Hematopoietic multipotent progenitor cell treated with erythropoietin and hydrocortisone succinate and interleukin-3 and kit ligand, for 6 days (in vitro differentiated cells): ENCODE measurements around the gene CHP2.
A peak's percentile ranks its signal among the peaks of the same experiment; 100 is the strongest.
"Not testable (repeated sequence)": the region's sequence is repeated elsewhere in the genome, so short reads cannot be mapped to it uniquely, and the experiment has no call there.

Experiments used
- DNase-seq: peaks from one replicate; pipeline ENCODE4 v3.0.0-alpha.2; 2015

The CHP2 gene

DNA sequence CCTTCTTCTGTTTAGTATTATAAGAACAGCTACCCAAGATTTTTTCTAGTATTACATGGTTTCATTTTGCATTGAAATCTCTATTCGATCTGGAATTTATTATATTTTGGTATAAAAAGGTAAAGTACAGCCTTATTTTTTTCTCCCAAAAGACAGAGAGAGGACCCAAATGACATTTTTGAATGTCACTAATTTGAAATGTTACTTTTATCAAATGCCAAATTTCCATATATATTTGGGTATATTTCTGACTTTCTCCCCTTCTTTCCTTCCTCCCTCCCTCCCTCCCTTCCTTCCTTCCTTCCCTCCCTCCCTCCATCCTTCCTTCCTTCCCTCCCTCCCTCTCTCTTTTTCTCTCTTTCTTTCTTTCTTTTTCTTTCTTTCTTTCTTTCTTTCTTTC is 6.2 kb upstream of the CHP2 start:
- no peak for DNase-seq

DNA sequence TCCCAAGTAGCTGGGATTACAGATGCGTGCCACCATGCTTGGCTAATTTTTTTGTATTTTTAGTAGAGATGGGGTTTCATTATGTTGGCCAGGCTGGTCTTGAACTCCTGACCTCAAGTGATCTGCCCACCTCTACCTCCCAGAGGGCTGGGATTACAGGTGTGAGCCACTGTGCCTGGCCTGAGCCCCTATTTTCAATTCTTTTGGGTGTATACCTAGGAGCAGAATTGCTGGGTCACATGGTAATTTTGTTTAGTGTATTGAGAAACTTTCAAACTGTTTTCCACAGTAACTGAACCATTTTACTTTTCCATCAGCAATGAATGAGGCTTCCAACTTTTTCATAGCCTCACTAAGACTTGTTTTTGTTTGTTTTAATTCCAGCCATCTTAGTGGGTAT is 3.8 kb upstream of the CHP2 start:
- not testable (repeated sequence) for DNase-seq

DNA sequence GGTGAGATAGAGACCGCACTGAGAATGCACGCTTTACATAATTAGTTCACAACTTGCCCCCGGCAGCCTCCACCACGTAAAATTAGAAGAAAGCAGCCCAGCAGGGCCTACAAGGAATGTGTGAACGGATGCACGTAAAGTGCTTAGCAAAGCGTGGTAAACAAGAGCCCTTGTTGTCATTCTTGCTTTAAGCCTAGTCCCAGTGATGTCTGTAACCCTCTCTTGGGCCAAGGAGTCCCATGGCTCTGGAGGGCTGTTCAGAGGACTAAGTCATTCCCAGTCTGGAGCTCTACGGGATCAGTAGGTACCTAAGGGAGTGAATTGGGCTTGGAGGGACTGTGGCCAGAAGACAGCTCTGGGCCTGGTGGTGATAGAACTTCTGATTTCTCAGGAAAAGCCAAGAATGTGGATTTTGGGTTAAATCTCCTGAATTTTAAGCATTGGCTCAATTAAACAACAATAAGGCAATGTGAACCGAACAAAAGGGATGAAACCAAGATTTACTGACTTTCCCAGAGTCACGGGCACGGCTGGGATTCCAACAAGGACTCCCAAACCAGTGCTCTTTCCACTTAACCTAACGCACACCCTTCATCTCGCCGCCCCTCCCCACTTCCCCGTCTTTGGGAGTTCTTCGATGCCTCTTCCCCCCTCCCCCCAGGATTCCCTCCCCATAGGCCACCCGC is 775 bp upstream of the CHP2 start:
- no peak for DNase-seq

DNA sequence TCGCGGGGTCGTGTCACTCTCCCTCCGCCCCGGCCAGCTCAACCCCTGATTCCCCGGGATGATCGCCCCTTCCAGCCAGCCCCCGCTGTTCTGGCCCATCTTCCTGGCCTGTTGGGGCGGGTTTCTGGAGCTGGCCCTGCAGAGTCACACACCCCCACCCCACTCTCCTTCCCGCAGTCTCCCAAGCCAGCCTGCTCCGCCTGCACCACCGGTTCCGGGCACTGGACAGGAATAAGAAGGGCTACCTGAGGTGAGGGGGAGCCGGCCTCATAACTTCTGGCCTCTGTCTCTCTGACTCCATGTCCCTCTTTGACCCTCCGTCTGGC is 621 bp downstream of the CHP2 start:
- no peak for DNase-seq

DNA sequence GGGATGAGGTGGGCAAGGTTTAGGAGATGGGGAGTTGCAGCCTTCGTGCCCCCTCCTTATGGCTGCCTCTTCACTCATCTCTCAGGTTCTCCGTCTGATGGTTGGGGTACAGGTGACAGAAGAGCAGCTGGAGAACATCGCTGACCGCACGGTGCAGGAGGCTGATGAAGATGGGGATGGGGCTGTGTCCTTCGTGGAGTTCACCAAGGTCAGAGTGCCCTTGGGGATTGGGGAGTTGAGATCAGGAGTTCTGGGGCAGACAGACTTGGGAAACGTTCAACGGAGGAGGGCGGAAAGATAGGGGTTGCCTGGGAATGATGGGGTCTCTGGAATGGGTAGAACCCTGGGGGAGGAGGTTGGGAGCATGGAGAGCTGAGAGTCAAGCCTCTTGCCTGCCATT is 2.3 kb downstream of the CHP2 start:
- DNase-seq: no peak

DNA sequence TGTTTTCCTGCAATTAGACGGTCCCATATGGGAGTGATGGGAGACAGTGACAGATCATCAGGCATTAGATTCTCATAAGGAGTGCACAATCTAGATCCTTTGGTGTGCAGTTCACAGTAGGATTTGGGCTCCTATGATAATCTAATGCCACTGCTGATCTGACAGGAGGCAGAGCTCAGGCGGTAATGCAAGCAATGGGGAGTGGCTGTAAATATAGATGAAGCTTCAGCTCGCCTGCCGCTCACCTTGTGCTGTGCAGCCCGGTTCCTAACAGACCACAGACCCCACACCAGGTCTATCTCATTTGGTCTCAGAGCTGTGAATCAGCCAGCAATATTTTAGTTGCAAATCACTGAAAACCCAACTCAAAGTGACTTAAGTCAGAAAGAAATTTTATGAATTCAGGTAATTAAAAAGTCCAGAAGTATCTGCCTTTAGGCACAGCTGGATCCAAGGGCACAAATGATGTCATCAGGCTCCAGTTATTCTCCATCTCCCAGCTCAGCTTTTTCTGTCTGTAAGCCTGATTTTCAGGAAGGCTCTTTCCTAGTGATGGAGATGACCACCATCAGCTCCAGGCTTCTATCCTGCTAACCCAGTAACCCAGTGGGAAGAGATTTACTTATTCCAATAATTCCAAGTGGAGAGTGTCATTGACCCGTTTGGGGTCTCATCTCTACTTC is 3.3 kb downstream of the CHP2 start:
- DNase-seq: no peak

DNA sequence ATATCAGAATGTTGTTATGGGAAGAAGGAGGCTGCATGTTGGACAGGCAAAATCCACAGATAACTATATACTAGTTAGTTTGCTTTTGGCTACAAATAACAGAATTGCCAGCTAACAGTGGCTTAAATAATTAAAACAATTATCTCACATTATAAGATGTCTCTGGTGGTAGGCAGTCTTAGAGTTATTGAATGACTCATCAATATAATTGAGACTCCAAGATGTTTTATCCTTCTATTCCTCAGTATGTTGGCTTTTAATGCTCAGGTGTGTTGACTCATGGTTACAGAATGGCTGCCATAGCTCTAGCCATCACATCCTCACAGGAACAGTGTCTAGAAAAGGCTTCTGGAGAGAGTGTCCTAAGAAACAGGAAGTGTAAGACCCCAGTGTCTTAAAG is 11.1 kb downstream of the CHP2 start:
- DNase-seq: no peak

DNA sequence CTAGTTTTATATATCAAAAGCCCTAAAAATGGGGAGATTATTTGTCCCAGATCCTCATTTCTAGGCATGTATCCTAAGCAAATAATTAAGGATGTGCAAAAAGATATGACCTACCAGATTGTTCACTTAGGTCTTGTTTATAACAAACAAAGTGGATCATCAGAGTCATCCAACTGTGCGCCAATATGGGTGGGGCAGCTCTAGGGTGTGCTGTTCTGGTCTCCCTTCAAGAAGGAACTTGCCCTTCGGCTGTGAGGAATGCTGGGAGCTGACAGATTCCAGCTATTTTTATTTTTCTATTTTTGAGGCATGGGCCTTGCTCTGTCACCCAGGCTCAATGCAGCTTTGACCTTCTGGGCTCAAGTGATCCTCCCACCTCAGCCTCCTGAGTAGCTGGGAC is 13.8 kb downstream of the CHP2 start:
- DNase-seq: no peak

DNA sequence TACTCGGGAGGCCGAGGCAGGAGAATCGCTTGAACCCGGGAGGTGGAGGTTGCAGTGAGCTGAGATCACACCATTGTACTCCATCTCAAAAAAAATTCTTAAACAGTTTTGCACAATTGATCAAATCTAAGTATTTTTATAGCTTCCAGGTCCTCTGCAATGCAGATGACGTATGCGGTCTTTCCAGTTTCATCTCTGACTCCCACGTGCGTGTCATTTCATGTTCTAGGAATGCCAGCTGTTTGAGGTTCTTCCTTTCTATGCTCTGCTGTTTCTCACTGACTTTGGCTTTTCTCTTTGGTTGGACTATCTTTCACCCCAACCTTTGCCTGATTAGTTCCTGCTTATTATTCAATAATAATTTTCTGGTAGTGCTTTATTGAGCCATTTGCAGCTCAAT is 16.2 kb downstream of the CHP2 start:
- no peak for DNase-seq

DNA sequence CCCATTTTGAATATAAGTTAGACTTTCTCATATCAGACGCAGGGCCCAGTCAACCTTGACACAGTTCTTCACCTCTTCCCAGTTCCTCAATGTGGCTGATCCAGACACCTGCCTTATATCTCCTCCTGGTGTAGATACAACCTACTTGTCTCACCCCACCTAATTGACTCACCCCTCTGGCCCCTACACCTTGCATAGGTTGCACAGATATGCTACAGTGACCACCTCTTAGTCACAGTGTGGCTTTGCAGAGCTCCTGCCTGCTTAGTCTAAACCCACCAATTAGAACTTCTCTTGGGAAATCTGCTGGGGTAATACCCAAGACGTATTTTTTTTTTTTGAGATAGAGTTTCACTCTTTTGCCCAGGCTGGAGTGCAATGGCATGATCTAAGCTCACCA is 16.8 kb downstream of the CHP2 start:
- DNase-seq: no peak

DNA sequence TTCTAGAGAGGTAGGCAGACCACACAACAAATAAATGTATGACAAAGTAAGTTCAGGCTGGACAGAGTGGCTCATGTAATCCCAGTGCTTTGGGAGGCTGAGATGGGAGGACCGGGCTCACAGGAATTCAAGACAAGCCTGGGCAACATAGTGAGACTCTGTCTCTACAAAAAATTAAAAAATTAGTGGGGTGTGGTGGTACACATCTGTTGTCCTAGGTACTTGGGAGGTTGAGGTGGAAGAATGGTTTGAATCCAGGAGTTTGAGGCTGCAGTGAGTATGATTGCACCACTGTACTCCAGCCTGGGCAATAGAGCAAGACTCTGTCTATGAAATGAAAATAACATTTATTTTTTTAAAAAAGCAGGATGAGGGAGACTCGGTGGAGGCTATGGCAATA is 18.5 kb downstream of the CHP2 start:
- no peak for DNase-seq

DNA sequence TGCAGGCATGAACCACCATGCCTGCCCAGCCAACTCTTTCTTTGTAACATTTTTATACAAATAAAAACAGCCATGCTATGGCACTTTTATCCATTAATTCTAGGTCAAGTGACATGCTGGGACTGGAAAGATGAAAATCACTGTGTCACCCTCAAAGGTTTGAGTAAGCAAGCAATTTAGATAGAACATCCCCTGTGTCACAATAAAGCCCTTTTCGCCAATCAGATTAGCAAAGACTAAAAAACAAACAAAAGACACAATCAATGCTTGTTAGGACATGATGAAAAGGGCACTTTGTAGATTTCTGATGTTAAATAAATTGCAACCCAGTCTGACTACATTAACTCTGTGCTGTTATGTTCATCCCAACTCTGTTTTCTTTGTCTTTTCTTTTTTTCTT is 26.4 kb downstream of the CHP2 start:
- DNase-seq: no peak

DNA sequence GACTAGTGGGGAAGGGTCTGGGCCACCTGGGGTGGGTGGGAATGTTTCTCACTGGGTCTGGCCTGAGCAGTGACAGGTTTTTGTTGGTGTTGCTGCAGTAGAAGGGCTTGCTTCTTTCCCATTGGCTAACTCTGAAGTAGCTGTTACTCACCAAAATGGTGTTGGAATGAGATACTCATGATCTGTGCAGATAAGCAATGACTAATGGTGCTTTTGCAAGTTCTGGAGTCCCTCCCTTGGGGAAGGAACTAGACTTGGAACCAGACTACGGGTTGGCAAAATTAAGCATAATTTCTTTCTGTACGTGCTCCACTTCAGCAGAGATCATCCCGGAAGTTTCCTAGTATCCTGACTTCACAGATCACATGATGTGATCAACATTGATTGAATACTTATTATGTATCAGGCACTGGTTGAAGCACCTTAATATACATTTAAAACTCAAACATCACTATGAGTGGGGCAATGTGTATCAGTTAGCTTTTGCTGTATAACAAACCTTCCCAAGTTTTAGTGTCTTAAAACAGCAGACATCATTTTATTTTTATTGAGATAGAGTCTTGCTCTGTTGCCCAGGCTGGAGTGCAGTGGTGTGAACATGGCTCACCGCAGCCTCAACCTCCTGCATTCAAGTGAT is 30.1 kb downstream of the CHP2 start:
- peak; percentile 75 for DNase-seq

DNA sequence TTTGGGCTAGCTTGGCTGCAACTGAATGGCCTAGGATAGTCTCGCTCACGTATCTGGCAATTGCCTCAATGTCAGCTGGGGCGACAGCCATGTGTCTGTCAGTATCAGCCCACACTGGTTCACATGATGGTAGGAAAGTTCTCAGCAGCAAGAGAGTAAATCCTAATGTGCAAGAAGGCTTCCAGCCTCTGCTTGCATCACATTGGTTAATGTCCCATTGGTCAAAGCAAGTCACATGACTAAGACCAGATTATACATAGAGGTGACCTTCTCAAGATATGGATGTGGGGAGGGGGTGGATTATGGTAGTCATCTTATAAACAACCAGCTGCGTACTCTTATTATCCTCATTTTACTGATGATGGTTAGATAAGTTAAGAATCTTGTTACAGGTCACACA is 31.0 kb downstream of the CHP2 start:
- no peak for DNase-seq

DNA sequence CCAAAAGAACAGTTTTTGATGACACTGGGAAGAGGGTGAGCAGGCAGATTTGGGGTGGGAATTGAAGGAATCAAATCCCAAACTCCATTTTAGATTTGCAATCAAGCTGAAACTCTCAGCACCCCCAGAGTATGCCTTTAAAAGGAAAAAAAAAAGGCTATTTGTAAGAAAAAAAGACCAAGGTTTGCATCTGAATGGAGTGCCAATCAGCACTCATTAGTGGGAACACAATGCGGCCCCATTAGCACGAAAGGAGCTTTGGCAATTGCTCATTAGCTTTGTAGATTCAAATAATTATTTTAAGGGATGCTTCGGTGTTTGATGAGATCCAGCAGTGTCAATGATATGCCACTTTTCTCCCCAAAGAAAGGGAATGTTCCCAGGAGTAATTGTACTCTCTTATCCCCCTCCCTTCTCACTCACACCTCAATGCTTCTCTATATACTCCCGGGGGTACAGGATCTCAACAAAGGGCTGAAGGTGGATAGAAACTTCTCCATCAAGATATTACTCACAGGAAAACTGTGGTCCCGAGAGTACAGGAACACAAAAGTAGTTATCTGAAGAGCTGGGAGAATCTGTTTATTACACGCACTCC is 32.2 kb downstream of the CHP2 start:
- DNase-seq: no peak

DNA sequence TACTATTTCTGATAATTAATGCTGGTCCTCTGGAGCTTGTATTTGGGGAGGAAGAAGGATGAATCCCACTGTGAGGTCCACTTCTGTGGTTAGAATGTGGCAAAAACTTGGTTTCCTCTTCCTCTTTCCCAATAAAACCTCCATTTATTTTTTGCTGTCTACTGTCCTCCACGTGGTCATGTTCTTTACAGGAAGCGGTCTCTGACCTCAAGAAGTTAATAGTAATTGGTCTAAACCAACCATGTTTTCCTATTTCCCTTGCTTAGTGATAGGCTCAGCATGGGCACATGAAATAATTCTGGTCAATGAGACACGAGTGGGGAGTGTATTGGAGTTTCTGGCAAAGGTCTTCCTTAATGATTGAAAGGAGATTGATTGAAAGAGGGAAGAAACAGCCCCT is 33.9 kb downstream of the CHP2 start:
- peak; percentile 43 for DNase-seq

DNA sequence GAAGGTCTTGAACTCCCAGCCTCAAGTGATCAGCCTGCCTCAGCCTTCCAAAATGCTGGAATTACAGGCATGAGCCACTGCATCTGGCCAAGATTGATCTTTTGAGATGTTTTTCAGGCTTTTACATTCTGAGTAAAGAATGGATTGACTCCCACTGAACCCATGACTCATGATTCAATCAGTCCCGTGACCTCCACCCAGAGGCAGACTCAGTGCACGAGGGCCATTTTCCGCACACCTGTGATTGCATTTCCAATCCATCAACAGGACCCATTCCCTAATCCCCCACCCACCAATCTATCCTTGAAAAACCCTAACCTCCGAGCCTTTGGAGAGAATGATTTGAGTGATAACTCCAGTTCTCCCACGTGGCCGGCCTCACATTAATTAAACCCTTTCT is 40.6 kb downstream of the CHP2 start:
- DNase-seq: no peak

DNA sequence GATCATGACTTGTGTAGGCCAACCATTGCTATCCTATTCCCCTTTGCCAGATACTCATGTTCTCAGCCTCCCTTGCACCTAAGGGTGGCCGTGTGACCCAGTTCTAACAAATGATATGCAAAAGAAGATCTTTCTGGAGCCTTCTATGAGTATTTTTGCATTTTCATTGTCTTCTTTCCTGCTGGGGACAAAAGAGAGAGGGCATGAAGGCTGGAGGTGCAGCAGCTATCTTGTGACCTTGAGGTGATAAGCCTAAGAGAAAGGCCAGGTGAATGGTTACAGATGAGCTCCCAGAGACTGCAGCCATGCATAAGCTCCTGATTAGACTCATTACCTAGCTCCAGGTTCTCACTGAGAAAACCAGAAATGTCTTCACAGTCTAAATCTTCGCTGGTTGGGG is 42.1 kb downstream of the CHP2 start:
- no peak for DNase-seq

DNA sequence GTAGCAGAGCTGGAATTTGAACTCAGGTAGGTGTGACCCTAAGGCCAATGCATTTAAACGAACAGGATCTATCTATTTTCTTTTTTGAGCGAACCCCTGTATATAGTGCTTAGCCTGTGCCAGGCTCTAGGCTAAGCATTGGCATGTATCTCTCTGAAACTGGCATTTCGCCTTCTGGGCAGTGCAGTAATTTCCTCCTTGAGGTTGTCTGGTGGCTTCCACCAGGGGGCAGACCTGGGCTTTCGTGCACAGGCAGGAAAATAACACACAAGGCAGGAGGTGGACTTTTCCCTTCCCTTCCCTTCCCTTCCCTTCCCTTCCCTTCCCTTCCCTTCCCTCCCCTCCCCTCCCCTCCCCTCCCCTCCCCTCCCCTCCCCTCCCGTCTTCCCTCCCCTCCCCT is 46.6 kb downstream of the CHP2 start:
- DNase-seq: peak; percentile 90

DNA sequence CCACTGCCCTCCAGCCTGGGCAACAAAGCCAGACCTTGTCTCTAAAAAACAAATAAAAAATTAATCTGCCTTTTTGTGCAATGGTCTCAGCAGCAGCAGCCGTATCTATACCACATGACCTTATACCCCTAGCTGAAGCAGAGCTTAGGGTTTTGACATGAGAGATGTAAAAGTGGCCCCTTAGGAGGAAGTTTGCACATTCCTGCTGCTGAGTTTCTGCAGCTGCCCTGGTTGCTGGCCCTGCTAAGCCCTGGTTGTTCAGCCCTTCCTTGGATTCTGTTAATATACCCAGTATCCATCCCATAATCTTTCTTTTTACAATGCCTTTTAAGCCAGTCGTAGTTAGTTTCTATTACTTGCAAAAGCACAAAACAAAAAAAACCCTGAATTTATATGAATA is 48.0 kb downstream of the CHP2 start:
- DNase-seq: peak; percentile 21

DNA sequence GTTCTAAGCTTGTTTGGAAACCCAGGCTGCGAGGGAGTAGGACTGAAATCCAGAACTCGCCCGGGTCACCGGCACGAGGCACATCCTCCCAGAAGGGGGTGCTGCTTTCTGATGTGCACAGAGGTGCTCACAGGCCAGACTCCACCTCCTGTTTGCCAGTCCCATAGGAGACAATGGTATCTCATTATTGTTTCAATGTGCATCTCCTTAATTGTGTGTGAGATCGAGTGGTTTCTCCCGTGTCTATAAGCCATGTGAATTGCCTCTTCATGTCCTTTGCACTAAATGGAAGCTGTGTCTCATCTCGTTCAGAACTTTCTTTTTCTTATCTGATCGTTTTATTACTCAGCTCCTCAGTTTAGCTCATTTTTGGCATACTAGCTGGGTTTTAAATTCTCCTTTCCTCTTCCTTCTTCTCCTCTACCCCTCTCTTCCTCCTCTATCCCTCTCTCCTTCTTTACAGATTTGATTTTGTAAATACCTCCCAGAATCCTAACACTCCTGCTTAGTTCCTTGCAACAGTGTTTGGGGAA is 48.8 kb downstream of the CHP2 start:
- peak; percentile 89 for DNase-seq

DNA sequence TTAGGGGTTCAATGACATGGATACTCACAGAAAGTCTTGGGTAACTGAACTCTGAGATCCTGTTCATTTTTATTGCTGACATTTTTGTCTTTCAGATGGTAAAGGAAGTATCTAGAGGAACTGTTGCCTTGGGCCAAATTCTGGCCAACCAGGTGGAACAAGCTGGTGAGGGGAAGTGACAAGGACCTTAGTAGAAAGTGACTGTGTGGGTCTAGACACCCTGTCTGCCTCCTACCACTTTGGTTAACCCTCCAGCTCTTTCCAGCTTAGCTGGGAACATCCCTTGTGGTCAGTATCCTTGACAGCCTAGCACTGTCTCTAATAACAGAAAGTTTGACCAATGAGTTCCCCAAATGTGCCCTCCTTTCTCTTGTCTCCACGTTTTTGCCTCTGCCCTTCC is 52.2 kb downstream of the CHP2 start:
- DNase-seq: peak; percentile 22
